ENCODE data around the gene KCTD18.

The KCTD18 gene

DNA sequence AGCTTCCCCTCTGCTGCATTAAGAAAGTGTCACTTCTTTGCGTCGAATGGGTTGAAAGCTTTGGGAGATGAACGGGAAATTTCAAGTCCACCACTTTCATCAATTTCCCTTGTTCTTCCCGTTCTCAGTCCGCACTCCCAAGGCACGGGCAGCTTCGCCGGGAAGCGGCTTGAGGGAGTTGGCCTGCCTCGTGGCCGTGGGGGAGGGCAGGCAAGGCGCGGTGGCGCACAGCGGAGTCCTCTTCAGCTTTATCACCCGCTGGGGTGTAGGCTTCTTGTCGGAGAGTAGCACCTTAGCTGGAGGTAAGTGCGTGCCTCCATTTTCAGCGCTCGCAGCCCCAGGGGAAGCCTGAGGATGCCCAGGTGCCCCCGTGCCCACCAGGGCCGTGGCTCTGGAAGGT is 19.9 kb downstream of the KCTD18 start:
- DNase-seq (ENCODE audit: low spot score), result no peak
- TF ChIP-seq, protein P1, sequence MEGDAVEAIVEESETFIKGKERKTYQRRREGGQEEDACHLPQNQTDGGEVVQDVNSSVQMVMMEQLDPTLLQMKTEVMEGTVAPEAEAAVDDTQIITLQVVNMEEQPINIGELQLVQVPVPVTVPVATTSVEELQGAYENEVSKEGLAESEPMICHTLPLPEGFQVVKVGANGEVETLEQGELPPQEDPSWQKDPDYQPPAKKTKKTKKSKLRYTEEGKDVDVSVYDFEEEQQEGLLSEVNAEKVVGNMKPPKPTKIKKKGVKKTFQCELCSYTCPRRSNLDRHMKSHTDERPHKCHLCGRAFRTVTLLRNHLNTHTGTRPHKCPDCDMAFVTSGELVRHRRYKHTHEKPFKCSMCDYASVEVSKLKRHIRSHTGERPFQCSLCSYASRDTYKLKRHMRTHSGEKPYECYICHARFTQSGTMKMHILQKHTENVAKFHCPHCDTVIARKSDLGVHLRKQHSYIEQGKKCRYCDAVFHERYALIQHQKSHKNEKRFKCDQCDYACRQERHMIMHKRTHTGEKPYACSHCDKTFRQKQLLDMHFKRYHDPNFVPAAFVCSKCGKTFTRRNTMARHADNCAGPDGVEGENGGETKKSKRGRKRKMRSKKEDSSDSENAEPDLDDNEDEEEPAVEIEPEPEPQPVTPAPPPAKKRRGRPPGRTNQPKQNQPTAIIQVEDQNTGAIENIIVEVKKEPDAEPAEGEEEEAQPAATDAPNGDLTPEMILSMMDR (IDR thresholded peaks at IDR 0.05), result no peak
- Histone ChIP-seq H3K27ac (no peak overlapping the region), H3K4me3 (no peak overlapping the region)

DNA sequence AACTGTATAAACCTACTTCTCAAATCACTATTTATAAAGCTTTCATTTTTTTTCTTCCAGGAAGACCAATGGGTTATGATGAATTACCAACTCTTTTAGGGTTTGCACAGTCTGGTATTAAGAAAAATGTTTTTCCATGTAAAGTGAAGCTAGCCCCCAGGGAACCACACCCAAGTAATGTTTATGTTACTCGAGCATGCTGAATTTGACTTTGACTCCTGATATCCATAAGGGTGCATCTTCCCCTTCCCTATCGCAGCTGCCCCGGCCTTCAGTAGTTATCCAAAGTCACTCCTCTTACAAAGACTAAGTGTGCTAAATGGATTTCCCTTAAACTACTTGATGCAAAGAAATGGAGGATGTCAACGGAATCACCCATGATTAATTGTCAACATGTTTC is 21.7 kb downstream of the KCTD18 start:
- Histone ChIP-seq H3K4me3 (no peak overlapping the region), H3K27ac (no peak overlapping the region)
- TF ChIP-seq, protein P1 (IDR thresholded peaks at IDR 0.05), result no peak
- no peak for DNase-seq (ENCODE audit: low spot score)

DNA sequence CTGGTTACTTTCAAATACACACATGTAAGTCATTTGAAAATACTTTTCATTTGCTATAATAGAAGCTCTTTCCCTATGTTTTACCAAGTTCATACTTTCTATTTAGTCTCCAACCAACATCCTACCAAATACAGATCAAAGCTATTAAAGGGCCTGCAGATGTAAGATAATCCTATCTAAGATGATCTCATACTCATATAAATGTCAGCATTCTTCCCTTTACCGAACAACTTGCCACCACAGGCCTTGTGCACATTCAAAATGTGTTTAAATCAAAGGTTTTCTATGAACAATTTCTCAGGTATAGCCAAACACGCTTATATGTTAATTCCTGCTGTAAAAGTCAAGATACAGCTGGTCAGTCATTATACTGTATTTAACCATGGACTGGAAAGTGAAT is 23.3 kb downstream of the KCTD18 start:
- TF ChIP-seq, protein P1 (IDR thresholded peaks at IDR 0.05), result no peak
- DNase-seq (ENCODE audit: low spot score), result no peak
- H3K4me3 ChIP-seq, result no peak overlapping the region
- H3K27ac ChIP-seq, result no peak overlapping the region

DNA sequence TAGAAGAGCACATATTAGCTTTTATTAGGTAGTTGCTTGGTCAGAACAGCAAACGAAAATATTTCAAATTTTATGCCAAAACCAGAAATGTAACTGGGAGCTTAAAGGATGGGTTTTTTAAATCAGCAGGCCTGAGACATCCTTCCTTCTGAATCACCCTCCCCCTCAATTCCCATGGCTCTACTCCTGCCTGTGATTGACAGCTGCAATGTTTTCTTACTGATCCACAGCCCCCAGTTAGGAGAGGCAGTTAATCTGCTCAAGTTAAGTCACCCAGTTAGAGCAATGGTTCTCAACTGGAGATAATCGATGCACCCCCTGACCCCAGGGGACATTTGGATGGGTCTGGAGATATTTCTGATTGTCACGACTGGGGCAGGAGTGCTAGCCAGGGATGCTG is 24.9 kb downstream of the KCTD18 start:
- H3K4me3 ChIP-seq, result no peak overlapping the region
- no peak overlapping the region for H3K27ac ChIP-seq
- TF ChIP-seq, protein P1 (IDR thresholded peaks at IDR 0.05), result no peak
- DNase-seq (ENCODE audit: low spot score), result no peak

DNA sequence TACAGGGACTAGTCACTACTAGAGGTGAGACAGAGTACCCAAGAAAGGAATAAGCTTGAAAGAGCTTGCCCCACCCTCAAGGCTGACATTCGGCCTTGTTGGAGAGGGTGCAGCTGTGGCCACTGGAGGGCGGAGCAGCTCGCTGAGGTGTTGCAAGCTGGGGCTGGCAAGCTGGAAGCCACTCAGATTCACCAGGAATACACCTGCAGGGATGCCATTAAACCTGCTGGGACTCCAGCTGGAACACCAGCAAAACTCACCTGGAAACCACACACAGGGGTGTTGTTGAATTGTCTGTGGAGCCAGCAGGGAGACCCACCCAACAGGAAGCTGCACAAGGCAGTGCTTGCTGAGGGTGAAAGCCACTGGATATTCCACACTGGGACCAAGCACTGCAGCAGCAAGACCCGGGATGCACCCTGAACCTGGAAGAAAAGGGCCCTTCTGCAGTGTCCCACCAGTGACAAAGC is 26.1 kb downstream of the KCTD18 start:
- no peak for DNase-seq (ENCODE audit: low spot score)
- no peak overlapping the region for H3K4me3 ChIP-seq
- TF ChIP-seq, protein P1 (IDR thresholded peaks at IDR 0.05), result no peak
- no peak overlapping the region for H3K27ac ChIP-seq

DNA sequence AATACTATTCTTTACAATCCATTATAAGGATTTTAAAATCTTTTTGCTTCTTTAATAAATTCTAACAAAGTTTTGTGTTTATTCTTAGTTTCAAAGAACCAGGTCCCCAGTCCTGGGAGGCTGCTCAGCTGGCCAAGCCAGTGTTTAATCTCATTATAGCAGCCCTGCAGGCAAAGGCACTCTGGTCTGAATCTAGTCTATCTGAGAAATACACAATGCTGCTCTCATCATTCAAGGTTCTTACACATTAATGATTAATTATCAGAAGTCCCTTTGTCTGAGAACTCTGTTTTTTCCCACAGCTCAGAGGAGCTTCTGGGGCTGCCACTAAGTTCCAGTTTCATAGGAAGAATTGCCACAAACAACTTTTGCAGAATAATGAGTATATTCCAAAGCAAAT is 27.7 kb downstream of the KCTD18 start:
- TF ChIP-seq, protein P1 (IDR thresholded peaks at IDR 0.05), result no peak
- DNase-seq (ENCODE audit: low spot score), result no peak
- Histone ChIP-seq H3K27ac (no peak overlapping the region), H3K4me3 (no peak overlapping the region)

DNA sequence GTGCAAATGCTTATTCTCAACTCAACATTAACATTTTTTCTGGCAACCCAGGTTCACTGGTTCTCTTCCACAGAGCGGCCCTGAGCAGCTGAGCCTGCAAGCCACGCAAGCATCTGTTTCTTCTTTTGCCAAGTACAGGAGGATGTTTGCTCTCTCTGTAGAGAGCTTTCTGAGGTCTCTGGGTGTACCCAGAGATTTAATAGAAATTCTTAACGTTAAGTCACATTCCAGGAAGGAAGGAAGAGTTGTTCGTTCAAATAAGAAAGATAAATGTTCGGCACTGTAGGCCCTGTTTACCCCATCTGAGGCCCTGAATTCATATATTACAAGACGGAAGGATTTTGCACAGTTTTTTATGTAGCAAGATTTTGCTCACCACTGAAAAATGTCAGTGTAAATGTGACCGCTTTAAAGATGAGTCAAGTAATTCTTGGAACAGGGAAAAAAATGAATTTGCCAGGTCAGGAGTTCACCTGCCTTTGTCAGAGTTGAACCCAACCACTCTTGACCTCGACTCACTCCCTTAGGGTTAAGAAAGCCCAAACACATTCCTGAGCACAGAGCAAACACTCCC is 30.1 kb downstream of the KCTD18 start:
- TF ChIP-seq, protein P1 (IDR thresholded peaks at IDR 0.05), result no peak
- no peak overlapping the region for H3K27ac ChIP-seq
- no peak overlapping the region for H3K4me3 ChIP-seq
- DNase-seq (ENCODE audit: low spot score), result no peak

Data from coronary artery (tissue), 2 donors.